Measurements from ENCODE around the gene ZCRB1. TPM values are rescaled to one million over a fixed set of nuclear protein-coding genes. Genes with fewer than 3 reads are reported as not detected.

The ZCRB1 gene
- total and polyA plus RNA-seq, 2 of the 4 experiments (the other 2 are of a cell fraction): 19.7 to 28.1 TPM

DNA sequence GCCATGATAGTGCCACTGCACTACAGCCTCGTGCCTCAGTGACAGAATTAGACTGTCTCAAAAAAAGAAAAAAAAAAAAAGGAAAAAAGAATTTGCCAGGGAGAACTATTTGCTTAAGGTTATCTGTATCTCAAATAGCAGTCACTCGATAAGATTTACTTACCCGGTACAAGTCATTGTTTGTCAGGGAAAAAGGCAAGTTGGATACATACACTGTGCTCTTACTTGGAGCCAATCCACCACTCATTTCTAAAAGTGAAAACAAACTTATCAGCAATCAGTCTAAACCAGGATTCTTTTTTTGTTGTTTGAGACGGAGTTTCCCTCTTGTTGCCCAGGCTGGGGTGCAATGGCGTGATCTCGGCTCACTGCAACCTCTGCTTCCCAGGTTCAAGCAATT lies 2.0 kb downstream of the ZCRB1 start:
- Histone ChIP-seq H3K4me3 (ENCODE audit: insufficient read depth, low read depth, low read length) (no peak overlapping the region), H3K56ac (ENCODE audit: extremely low read depth, insufficient read depth, low read length) (no peak overlapping the region), H2BK20ac (ENCODE audit: low read depth, low read length) (no peak overlapping the region), H3K27ac (ENCODE audit: insufficient read depth, low read length) (no peak overlapping the region), H3K18ac (ENCODE audit: low read depth, low read length) (no peak overlapping the region), H3K79me1 (ENCODE audit: low read depth in 1 of 2, low read length in 2 of 2) (peaks cover 16 to 36% of the 10 kb centered on the region in 2 experiments; a peak in 3 of 4 replicates), H2AFZ (replicated peaks; ENCODE audit: low read length, poor library complexity) (no peak overlapping the region), H3K23ac (ENCODE audit: low read depth, low read length) (no peak overlapping the region), H3K9me1 (ENCODE audit: insufficient read depth, low read length) (peaks cover 6% of the 10 kb centered on the region; the same call in 1 of the 2 replicates), H3K14ac (replicated peaks; ENCODE audit: low read depth, low read length) (no peak overlapping the region), H2AK9ac (replicated peaks; ENCODE audit: low read depth, low read length, poor library complexity) (no peak overlapping the region), H2AK5ac (ENCODE audit: low read depth, low read length) (no peak overlapping the region), H3K9ac (ENCODE audit: low read depth, low read length) (no peak overlapping the region), H2BK120ac (ENCODE audit: low read depth, low read length) (no peak overlapping the region), H4K91ac (ENCODE audit: insufficient read depth, low read depth, low read length) (no peak overlapping the region), H4K8ac (ENCODE audit: low read depth in 2 of 2, low read length in 2 of 2) (no peak overlapping the region), H2BK15ac (ENCODE audit: low read depth, low read length) (no peak overlapping the region), H3K27me3 (ENCODE audit: control insufficient read depth, insufficient read depth, low read length) (no peaks in the 10 kb centered on the region), H3K4ac (ENCODE audit: low read depth, low read length) (no peak overlapping the region), H3K4me1 (ENCODE audit: control insufficient read depth, insufficient read depth, low read length) (peaks cover 2% of the 10 kb centered on the region; the same call in 1 of the 2 replicates), H3K36me3 (ENCODE audit: control insufficient read depth, insufficient read depth, low read length) (peaks cover 3% of the 10 kb centered on the region), H4K5ac (ENCODE audit: low read depth, low read length) (no peak overlapping the region), H3K9me3 (ENCODE audit: control insufficient read depth, insufficient read depth, low read length) (no peaks in the 10 kb centered on the region), H2BK5ac (ENCODE audit: low read depth, low read length, poor library complexity, severe bottlenecking) (no peak overlapping the region), H3K4me2 (ENCODE audit: low read depth, low read length) (no peak overlapping the region), H4K20me1 (ENCODE audit: insufficient read depth, low read length) (peaks cover 4% of the 10 kb centered on the region; the same call in 1 of the 2 replicates)
- DNase-seq: no peak
- BruUV-seq (replicated peaks): no TSS peak
- CTCF ChIA-PET: no interaction called here
- dilution Hi-C loops (cut with HindIII; ENCODE audit: low sequenced_read_pairs, unreplicated experiment): no loop called here
- in situ Hi-C loops (cut with MboI; ENCODE audit: low sequenced_read_pairs): loop anchor here (10.0 kb wide), 1 partner anchor 89 kb away; the partner anchor contains the start of gene YAF2
- POLR2A ChIA-PET (ENCODE audit: unreplicated experiment): no interaction called here
- ATAC-seq (ENCODE audit: low read depth): no peak
- WGBS, 2 experiments (ENCODE audit: extremely low coverage in 2 of 2, insufficient read length in 1 of 2): 100% methylated on average over 3 of the region's 6 CpGs; no CpG with 5 or more reads in 1 of the 2 experiments
- intact Hi-C loops (cut with micrococcal nuclease): no loop called here
- TF ChIP-seq, protein P1, sequence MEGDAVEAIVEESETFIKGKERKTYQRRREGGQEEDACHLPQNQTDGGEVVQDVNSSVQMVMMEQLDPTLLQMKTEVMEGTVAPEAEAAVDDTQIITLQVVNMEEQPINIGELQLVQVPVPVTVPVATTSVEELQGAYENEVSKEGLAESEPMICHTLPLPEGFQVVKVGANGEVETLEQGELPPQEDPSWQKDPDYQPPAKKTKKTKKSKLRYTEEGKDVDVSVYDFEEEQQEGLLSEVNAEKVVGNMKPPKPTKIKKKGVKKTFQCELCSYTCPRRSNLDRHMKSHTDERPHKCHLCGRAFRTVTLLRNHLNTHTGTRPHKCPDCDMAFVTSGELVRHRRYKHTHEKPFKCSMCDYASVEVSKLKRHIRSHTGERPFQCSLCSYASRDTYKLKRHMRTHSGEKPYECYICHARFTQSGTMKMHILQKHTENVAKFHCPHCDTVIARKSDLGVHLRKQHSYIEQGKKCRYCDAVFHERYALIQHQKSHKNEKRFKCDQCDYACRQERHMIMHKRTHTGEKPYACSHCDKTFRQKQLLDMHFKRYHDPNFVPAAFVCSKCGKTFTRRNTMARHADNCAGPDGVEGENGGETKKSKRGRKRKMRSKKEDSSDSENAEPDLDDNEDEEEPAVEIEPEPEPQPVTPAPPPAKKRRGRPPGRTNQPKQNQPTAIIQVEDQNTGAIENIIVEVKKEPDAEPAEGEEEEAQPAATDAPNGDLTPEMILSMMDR (conservative IDR thresholded peaks at IDR 0.05; ENCODE audit: low read depth, low read length): no peak
- TF ChIP-seq, protein P2, sequence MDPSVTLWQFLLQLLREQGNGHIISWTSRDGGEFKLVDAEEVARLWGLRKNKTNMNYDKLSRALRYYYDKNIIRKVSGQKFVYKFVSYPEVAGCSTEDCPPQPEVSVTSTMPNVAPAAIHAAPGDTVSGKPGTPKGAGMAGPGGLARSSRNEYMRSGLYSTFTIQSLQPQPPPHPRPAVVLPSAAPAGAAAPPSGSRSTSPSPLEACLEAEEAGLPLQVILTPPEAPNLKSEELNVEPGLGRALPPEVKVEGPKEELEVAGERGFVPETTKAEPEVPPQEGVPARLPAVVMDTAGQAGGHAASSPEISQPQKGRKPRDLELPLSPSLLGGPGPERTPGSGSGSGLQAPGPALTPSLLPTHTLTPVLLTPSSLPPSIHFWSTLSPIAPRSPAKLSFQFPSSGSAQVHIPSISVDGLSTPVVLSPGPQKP (IDR thresholded peaks at IDR 0.05; ENCODE audit: borderline replicate concordance, low read depth, low read length): no peak
- TF ChIP-seq CHD1 (IDR thresholded peaks at IDR 0.05; ENCODE audit: low read depth, low read length) (no peak), CEBPB (IDR thresholded peaks at IDR 0.05; ENCODE audit: low read depth, low read length) (no peak), POLR2A (IDR thresholded peaks at IDR 0.05; ENCODE audit: low read depth, low read length) (no peak), BHLHE40 (IDR thresholded peaks at IDR 0.05; ENCODE audit: low read depth, low read length) (no peak), FOS (IDR thresholded peaks at IDR 0.05; ENCODE audit: low read depth, low read length) (no peak), MAZ (IDR thresholded peaks at IDR 0.05; ENCODE audit: borderline replicate concordance, low read depth, low read length) (no peak), RFX5 (IDR thresholded peaks at IDR 0.05; ENCODE audit: low read depth, low read length) (no peak), SMC3 (IDR thresholded peaks at IDR 0.05; ENCODE audit: low read depth, low read length) (no peak), NFE2L2 (IDR thresholded peaks at IDR 0.05; ENCODE audit: low read depth, low read length) (no peak)

All from IMR-90 (cell line).